Activated CD4-positive, CD25-positive, alpha-beta regulatory T cell treated with anti-CD3 and anti-CD28 coated beads, Interleukin-2, amount 50 U/mL, for 16 hours (primary cell): ENCODE results near the gene LRP5.

Source experiments
- DNase-seq: peaks from one replicate; pipeline ENCODE4 v3.0.0-alpha.2; 2020; ENCODE audit warnings: low read depth, low spot score

The LRP5 gene

DNA sequence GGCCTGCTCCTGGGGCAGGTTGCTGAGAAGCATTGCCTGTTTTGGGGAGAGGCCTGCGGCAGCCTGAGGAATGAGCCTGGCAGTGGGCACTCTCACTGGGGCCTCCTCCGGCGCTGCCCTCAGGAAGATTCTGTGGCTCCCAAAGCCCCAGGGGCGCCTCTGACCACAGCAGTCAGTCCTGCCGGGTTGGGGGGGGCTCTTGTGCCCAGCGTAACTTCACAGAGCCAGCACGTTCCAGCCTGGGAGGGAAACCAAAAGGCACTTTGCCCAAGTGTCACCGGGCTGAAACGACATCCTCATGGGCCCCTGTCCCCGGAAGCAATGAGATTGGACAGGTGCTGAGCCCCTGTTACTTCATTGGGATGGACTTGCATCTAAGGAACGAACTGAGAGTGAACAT lies 4.3 kb upstream of the LRP5 start:
- DNase-seq = no peak

DNA sequence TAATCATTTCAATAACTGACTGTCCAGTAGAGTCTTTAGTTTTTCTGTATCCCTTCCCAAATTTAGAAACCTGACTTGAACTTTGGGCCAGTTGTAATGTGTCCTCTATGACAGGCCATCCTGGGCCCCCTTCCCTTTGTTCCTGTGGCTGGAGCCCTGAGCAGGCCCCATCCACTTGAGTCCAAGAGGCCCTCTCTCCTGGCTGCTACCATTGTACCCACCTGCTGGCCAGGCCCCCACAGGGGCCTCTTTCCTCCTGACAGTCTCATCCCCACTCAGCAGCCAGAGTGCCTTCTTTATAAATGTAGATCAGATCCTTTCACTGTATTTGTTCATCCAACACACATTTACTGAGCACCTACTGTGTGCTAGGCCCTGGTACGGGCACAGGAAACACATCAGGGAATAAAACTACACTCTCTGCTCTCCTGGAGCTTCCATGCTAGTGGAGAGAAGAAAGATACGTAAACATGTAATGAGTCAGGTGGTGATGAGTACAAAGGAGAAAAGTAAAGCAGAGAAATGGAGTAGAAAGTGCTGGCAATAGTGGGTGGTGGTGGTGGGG lies 2.7 kb upstream of the LRP5 start:
- DNase-seq = no peak

DNA sequence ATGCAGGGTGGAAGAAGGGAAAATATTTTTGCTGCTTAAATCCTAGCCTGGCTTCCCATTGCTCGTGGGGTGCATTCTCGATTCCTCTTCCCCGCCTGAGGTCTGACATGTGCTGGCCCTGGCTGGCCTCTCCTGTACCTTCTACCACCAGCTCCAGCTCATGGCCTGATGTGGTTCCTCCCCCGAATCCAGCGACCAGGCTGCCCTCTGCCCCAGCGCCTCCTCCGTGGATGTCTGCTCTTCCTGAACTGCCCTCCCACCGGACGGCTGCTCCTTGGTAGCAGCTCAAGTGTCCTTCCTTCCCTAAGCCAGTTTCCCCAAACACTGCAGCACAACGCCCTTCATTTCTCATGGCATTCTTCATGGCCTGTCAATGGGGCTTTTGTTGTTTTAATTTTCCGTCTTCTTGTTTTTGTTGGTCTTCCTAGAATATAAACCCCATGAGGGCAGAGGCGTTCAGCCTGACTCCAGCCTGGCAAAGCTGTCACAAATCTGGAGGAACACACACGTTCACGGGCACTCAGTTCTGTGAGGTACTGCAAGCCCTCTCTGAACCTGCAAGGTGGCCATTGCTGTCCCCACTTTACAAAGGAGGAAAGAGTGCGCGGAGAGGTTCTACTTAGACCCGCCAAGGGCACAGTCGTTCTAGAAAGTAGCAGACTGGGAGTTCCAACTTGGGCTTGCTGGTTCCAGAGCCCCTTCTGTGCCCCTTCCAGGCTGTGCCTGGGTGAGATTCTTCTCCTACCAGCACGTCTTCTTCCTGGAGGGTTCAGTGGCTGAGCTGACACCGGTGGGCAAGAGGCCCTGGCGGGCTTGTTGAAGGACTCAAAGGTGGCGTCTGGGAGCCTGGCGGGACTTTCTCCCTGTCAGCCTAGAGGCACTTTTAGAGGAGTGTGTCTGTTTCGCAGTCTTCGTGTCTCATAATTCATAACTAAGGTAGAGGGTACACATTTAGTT lies 953 bp upstream of the LRP5 start:
- DNase-seq = no peak

DNA sequence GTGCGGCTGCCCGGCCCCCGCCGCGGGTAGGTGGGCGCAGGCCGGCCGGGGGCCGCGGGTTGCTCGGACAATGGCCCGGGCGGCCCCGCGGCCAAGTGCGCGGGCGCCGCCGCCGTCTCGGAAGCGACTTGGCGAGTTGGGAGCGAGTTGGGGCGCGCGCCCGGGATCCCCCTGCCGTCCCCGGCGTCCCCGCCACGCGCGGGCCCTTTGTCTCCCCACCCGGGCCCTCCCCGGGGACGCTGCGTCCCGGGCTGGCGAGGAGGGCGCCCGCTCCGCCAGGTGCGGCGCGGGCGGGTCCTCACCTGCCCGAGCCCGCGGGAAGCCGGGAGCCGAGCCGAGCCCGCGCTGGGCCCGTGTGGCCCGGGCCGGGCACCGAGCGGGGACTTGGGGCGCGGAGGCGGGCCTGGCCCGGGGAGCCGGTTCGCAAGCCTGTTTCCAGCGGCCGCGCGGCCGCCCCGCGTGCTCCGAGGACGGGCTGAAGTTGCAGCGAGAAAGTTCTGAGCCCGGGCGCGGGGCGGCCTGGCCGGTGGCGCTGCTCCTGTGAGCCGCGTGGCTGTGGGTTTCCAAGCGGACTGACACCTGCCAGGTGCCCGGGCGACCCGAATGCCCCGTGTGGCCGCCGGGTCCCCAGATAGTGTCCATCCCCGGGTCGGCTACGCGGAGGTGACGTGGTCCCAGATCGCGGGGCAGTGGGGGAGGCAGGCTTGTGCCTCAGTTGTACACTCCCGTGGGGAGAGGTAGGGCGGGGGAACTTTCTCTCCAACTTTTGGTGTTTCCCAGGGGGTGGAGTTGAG lies 586 bp downstream of the LRP5 start:
- no peak for DNase-seq

DNA sequence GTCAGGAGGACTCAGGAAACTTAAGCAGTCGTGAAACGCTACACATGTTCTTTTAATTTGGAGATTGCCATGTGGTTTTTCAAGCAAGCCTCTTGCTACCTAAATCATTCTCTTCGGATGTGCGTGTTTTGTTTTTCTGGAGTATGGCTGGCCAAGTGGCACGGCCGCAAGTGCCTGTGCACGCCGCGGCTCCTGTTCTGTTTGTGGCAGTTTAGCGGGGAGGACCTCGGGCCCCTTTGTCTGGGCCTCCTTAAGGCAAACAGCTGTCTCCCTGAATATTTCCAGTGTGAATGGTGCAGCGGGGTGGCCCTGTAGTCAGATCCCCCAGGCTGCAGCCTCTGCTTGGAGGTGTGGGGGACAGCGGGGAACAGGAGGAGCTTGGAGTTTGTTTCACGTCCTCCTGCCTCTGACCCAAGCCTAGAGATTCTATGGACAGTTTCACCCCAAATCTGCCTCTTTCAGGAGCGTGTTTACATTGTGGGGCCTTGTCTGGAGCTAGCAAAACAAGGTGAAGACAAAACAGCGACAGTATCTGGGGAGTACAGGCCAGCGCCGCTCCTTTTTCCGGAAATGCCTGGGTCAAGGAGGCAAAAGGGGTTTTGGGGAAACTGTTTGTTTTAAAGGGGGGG lies 1.3 kb downstream of the LRP5 start:
- no peak for DNase-seq

DNA sequence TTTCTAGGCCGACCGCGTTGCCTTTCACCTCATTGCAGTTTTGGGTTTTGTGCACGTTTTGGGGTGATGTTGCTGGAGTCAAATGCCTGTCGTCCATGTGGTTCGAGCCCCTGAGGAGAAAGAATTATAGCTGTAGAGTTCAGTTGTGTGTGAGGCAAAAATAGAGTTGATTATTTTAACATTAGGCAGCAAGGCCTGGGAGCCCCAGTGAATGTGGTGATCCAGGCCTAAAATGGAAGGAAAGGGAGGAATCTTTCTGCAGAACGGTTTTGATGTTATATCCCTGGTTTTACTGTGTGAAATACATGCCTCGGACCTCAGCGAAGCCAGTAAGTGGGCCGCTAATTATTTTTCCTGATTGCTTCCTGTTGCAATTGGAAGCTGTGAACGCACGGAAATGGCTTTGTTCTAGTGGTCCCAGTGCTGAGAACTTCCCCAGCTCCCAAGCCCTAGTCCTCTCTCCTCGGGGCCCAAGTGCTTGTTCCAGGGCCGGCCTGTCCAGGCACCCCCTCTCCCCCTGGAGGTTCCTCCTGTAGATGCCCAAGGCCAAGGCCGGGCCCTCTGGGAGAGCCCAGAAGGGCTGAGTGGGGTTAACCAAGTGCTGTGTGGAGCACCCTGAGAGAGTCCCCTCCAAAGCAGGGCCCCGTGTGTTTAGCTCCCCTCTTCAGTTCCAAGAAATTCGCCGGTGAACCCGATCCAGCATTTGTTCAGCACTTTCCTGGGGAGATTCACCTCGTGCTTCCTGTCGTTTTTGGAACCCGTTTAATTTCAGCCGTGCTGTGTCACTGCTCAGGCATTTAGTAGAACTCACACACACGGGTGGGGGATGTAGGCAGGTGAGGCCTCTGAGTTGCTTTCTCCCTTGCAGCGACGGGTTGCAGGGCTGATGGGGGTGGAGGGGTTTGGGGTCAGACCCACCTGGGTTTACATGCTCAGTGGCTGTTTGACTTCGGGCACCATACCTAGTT lies 2.1 kb downstream of the LRP5 start:
- no peak for DNase-seq

DNA sequence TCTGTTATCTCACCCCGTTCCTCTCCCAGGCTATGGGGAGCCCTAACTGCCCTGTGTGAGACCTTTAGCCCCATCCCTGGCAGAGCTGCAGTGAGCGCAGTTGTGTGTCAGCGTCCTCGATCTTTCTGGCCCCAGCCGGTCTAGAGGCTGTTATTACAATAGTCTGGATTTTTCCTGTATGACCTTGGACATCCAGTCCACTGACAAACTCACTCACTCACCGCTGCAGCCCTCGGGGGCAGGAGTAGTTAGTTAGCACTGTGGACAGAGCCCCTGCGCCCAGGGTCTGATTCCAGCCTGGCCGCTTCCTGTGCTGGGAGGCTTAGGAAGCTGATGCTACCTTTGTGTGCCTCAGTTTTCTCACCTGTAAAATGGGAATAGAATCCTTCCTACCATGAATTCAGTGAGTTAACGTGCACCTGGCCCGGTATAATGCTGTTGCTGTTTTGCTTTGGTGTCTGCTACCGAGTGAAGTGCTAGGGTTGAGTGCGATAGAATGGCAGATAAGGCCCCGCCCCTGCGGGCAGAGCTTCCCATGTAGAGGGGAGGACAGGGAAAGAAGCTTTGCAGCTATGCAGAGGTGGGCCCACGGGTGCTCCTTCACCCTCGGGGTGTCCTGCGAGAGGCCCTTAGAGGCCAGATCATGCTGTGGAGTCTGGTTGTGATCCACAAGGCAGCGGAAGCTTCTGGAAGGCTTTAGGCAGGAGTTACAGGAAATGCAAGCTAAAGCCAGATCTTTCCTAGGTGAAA lies 3.0 kb downstream of the LRP5 start:
- no peak for DNase-seq

DNA sequence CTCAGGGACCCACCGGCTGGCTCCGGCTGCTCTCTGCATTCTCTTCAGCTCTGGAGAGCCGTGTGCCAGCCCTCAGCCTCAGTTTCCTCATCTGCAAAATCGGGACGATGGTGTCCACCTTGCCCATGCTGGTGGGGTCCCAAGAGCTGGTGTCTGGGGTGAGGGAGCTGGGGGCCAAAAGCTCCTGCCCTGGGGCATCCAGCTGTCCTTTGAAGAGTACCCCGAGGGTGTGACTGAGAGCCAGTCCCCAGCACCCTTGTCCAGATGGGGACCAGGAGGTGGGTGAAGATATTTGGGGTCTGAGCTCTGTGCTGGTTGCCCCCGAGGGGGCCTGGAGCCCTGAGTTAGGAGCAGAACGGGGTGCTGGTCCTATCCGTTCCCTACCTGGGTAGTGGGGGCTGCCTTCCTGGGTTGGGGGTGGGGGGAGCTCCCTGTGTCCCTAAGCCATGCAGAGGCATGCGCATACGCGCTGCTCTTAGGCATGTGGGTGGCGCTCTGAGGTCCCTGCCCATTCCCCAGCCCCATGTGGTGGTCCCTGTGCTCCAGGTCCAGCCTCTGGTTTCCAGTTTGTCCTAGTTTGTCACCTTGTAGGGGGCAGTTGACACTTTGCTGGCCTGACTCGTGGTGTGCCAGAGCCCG lies 4.9 kb downstream of the LRP5 start:
- no peak for DNase-seq

DNA sequence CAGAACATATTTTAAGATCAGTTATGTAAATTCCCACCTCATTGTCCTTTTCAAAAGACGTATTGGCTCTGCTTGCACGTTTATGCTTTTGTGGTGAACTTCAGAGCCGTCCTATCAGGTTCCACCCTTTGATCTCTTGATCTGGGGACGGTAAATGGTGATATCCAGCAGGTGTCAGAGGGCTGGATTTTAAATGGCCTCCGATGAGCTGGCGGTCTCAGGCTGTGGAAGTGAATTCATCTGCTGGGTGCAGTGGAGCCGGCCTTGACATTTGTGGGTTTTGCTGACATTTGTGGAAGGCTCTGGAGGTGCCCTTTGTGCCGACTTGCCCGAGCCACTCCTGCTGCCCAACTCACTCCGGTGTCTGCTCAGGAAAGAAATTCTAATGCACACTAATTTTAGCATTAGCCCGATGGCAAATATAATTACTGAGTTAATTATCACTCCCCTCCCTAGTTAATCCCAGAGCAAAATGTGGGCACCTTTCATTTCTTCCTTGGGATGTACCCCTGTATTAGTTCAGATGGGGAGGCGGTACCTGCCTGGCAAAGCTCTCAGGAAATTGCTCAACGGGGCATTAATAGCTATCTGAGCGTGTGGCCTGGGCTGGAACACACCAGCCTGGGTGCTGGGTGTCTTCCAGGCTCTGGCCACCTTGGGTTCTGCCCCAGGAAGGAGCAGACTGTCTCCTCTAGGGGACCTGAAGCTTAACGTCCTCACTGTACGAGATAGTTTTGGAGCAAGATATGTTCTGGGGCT lies 9.1 kb downstream of the LRP5 start:
- DNase-seq = no peak

DNA sequence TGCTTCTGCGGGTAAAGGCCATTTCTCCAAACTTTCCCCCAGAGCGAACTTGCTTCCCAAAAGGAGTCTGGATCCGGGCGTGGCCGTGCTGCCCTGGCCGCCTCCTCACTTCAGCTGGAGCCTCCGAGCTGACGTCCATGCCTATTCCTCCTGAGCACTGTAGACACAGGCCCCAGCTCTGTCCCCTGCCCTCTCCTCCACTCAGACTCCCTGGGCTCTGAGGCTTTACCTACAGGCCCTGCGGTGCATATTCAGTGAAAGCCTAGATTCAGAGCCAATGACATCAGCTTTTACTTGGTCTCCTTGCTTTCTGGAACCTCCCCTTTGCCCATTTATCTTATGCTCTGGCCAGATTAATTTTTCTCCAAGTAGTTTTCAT lies 9.7 kb downstream of the LRP5 start:
- no peak for DNase-seq

DNA sequence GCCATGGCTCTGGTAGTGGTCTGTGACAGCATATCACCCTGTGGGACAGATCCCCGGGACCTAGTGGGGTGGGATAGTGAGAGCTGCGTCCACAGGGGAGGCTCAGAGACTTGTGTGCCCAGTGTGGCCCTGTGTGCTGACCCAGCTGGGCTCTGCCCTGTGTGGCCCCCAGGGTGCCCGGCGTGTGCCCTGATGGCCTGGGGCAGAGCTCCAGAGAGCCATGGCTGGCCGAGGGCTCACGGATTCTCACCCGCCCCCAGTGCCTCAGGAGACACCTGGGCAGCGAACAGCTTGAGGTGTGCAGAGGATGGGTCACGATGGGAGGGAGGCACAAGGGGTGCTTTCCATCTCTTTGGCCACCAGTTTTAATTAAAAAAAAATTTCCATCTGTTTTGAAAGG lies 11.8 kb downstream of the LRP5 start:
- DNase-seq = no peak

DNA sequence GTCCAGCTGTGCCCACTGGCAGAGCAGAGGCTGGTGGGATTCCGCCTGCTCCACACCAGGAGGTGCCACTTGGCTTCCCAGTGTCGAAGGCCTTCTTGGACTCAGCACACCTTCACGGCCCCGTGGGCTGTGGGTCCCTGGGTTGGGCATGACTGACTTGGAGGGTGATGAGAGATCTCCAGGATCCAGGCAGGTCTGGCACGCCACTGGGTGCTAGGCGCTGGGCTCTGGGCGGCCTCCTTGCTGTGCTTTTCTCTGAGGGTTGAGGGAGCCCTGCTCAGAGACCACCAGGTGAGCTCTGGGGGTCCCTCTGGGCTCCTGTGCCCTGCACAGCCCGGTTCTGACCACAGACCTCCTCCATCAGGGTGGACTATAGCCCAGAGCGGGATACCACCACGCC lies 12.3 kb downstream of the LRP5 start:
- DNase-seq = no peak

DNA sequence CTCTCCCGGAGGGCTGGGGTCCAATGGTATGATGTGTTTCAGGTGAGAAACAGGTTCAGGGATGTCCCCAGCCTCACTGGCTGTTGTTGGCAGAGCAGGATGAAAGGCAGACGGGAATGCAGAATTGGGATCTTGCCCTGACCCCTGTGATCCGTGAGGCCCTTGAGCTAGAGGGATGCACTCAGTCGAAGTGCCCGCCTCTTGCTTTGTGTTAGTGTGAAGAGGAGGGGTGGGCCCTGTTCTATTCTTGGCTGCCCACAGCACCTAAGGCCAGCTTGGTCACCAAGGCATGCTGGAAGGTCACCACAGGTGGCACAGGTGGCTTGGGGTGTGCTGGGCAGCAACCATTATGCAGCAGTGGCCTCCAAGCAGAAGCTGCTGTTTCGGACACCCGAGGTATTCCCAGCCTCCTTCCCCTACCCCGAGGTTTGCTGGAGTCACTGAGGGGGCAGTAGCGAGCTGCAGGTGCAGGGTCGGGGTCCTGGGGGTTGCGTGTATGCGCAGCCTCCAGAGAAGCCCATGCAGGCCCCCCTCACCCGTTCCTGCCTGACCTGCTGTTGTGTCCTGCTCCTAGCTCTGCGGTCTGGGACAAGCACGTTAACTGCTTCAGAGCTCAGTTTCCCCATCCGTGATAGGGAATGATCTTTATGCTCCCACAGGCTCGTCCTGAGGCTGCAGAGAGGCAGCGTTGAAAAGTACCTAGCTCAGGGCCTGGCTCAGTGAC lies 13.0 kb downstream of the LRP5 start:
- no peak for DNase-seq

DNA sequence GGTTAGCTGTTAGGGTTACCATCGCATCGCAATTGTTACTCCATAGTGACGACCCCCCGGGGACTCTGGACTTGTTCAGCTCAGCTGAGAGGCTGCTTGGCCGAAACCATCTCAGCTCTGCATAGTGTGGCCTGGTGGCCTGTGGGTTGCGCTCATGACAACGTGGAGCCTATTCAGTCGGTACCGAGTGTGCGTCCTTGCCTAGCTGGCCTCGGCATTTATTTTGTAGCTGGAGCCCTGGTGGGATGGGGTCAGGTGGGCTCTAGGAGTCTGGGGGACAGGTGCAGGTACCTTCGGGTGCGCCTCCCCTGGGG lies 13.5 kb downstream of the LRP5 start:
- no peak for DNase-seq

DNA sequence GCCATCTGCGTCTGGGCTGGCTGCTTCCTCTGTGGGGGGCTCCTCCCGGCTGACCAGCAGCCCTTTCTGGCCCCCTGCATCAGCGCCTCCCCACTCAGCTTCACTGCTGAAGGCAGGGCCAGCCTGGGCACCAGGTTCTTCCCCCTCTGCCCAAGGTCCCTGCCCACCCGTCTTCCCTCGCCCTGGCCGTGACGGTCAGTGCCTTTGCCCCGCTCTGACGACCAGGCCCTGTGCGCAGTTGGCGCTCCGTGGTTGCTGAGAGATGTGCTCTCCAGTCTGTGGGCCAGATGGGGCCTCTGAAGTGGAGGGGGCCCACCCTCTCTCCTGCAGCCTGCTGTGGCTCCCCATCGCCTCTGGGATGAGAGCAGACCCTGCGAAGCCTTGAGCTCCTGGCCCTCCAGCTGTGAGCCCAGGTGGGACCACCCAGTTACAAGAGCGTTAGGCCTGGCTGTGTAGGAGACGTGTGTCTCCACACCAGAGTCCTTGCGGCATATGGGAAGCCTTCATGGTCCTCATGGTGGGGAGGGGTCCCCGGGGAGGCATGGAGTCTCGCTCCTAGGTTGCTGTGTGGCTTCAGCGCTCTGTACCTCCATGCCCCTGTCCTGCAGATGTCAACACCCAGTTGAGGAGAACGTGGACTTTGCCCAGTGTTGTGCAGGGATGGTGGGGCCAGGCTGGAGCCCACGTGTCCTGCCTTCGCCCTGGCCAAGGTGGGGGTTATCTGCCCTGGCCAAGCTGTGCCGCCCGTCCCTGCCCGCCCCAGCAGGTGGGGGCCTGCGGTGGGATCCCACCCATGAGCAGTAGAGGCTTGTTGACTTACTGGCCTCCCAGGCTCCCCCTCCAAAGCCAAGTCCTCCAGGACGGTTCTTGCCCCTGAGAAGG lies 14.2 kb downstream of the LRP5 start:
- DNase-seq = no peak

DNA sequence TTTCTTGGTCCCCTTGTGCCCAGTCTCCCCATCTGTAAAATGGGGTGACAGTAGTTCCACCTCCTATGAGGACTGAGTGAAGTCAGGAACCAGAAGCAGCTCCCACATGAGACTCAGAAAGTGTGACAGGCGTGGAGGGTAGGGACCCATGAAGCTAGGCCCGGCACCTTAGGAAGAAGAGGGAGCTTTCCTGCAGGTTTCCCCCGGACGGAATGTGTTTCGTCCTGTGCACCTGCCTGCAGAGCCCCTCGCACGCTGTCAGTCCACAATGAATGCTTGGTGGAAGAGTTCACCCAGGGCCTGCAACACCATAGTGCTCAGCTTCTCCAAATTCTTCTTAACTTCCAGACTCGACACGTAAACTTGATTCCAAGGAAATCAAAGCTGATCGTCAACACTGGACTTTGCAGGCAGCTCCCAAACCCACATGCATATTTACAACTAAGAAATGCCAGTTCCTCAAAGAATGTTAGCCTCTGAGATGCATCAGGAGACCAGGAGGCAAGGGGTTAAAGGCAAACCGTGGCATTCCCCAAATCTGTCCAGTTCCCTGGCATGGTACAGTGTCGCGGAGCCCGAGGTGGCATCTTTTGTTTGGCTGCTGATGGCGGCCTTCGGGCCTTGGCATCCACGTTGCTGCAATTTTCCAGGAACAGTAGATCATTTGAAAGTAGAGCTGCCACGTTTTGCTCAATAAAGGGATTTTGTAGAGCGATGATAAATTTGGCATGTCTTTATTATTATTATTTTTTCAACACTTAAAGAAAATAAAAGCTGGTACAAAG lies 15.4 kb downstream of the LRP5 start:
- DNase-seq = no peak
